ENCODE results near the gene PIAS1. TPM values are rescaled to one million over a fixed set of nuclear protein-coding genes. Genes with fewer than 3 reads are reported as not detected.
"Not testable (repeated sequence)": the region's sequence is repeated elsewhere in the genome, so short reads cannot be mapped to it uniquely, and the experiment has no call there.

Gene PIAS1
- total and polyA plus RNA-seq, 2 donors (not counting 1 experiment from before 2014, with no cell fraction given) = 28.8 to 87.3 TPM

- Mint-ChIP-seq H3K4me3 (no peak overlapping the region), H3K27me3 (peaks cover 4% of the 10 kb centered on the region), H3K4me1 (peaks cover 26% of the 10 kb centered on the region), H3K27ac (no peak overlapping the region), H3K9me3 (ENCODE audit: insufficient read depth) (no peaks in the 10 kb centered on the region)
- H3K4me1 ChIP-seq (ENCODE audit: control insufficient read depth in 2 of 2, insufficient read depth in 2 of 2, low read length in 2 of 2) = peaks cover 14 to 28% of the 10 kb centered on the region in 2 donors
- no peak overlapping the region for H3K4me3 ChIP-seq (ENCODE audit: control extremely low read depth in 1 of 5, extremely low read depth in 1 of 5, insufficient read depth in 1 of 5, low read depth in 2 of 5, low read length in 4 of 5)
- H4K20me1 ChIP-seq (ENCODE audit: control insufficient read depth, insufficient read depth, low read length, poor library complexity, severe bottlenecking) = no peaks in the 10 kb centered on the region
- H2AFZ ChIP-seq (ENCODE audit: insufficient read depth, low read depth, low read length, poor library complexity, severe bottlenecking) = no peak overlapping the region
- no peak overlapping the region for H3K4me2 ChIP-seq (replicated peaks; ENCODE audit: low read depth, low read length, poor library complexity, severe bottlenecking)
- peak; percentile 43 for DNase-seq
- TF ChIP-seq CTCF (IDR thresholded peaks at IDR 0.05) (no peak), EZH2 (IDR thresholded peaks at IDR 0.05; ENCODE audit: borderline replicate concordance, insufficient read depth, low read depth, low read length, poor library complexity, severe bottlenecking) (no peak)
- no peaks in the 10 kb centered on the region for H3K36me3 ChIP-seq (replicated peaks in 1 of 2; ENCODE audit: control extremely low read depth in 1 of 2, control insufficient read depth in 1 of 2, extremely low read depth in 1 of 2, insufficient read depth in 2 of 2, low read length in 1 of 2)
- H3K27ac ChIP-seq (ENCODE audit: low read length in 2 of 2) = no peak overlapping the region
- CTCF ChIA-PET = interaction anchor here (0.7 to 1.2 kb wide), 2 partner anchors 42 to 45 kb away, joined by 3 to 4 read pairs; partner anchors contain the start of gene FEM1B
- WGBS (ENCODE audit: insufficient coverage) = no CpG with 5 or more reads among the region's 6 CpGs
- POLR2A ChIA-PET = no interaction called here
- intact Hi-C loops (cut with micrococcal nuclease) = no loop called here
- peaks cover 31% of the 10 kb centered on the region for H3K79me2 ChIP-seq (ENCODE audit: control insufficient read depth, insufficient read depth, low read length)
- no peak overlapping the region for H3K9ac ChIP-seq (ENCODE audit: low read length)
- no peak for ATAC-seq (ENCODE audit: low read depth)
- peaks cover 0 to 2% (median 0%) of the 10 kb centered on the region in 4 experiments for H3K27me3 ChIP-seq (replicated peaks in 1 of 4; ENCODE audit: control extremely low read depth in 1 of 4, control insufficient read depth in 3 of 4, insufficient read depth in 4 of 4, low read length in 3 of 4)
- H3K9me3 ChIP-seq (ENCODE audit: control extremely low read depth in 1 of 3, control insufficient read depth in 2 of 3, insufficient read depth in 1 of 3, low read length in 2 of 3) = no peaks in the 10 kb centered on the region
These were observed 178.8 kb downstream of the PIAS1 start for GRCh38 chr15:68232937-68233336.

- POLR2A ChIA-PET = no interaction called here
- no peak overlapping the region for H3K4me3 ChIP-seq (ENCODE audit: control extremely low read depth in 1 of 5, extremely low read depth in 1 of 5, insufficient read depth in 1 of 5, low read depth in 2 of 5, low read length in 4 of 5)
- no peak for ATAC-seq (ENCODE audit: low read depth)
- no peak overlapping the region for H3K9ac ChIP-seq (ENCODE audit: low read length)
- TF ChIP-seq CTCF (IDR thresholded peaks at IDR 0.05) (no peak), EZH2 (IDR thresholded peaks at IDR 0.05; ENCODE audit: borderline replicate concordance, insufficient read depth, low read depth, low read length, poor library complexity, severe bottlenecking) (no peak)
- no peak overlapping the region for H3K27ac Mint-ChIP-seq
- no peak overlapping the region for H3K4me2 ChIP-seq (replicated peaks; ENCODE audit: low read depth, low read length, poor library complexity, severe bottlenecking)
- H3K27me3 ChIP-seq (replicated peaks in 1 of 4; ENCODE audit: control extremely low read depth in 1 of 4, control insufficient read depth in 3 of 4, insufficient read depth in 4 of 4, low read length in 3 of 4) = peaks cover 0 to 2% (median 0%) of the 10 kb centered on the region in 4 experiments
- peaks cover 16% of the 10 kb centered on the region for H3K4me1 Mint-ChIP-seq
- no peaks in the 10 kb centered on the region for H3K9me3 Mint-ChIP-seq (ENCODE audit: insufficient read depth)
- CTCF ChIA-PET = no interaction called here
- no peak overlapping the region for H3K27ac ChIP-seq (ENCODE audit: low read length in 2 of 2)
- no peak overlapping the region for H3K4me3 Mint-ChIP-seq
- H3K27me3 Mint-ChIP-seq = peaks cover 4% of the 10 kb centered on the region
- H3K4me1 ChIP-seq (ENCODE audit: control insufficient read depth in 2 of 2, insufficient read depth in 2 of 2, low read length in 2 of 2) = peaks cover 5 to 17% of the 10 kb centered on the region in 2 donors
- no peaks in the 10 kb centered on the region for H3K36me3 ChIP-seq (replicated peaks in 1 of 2; ENCODE audit: control extremely low read depth in 1 of 2, control insufficient read depth in 1 of 2, extremely low read depth in 1 of 2, insufficient read depth in 2 of 2, low read length in 1 of 2)
- intact Hi-C loops (cut with micrococcal nuclease) = no loop called here
- H3K79me2 ChIP-seq (ENCODE audit: control insufficient read depth, insufficient read depth, low read length) = peaks cover 20% of the 10 kb centered on the region
- no peaks in the 10 kb centered on the region for H4K20me1 ChIP-seq (ENCODE audit: control insufficient read depth, insufficient read depth, low read length, poor library complexity, severe bottlenecking)
- DNase-seq = no peak
- H2AFZ ChIP-seq (ENCODE audit: insufficient read depth, low read depth, low read length, poor library complexity, severe bottlenecking) = no peak overlapping the region
- H3K9me3 ChIP-seq (ENCODE audit: control extremely low read depth in 1 of 3, control insufficient read depth in 2 of 3, insufficient read depth in 1 of 3, low read length in 2 of 3) = no peaks in the 10 kb centered on the region
- WGBS (ENCODE audit: insufficient coverage) = 92% methylated on average over 4 of the region's 6 CpGs
These were observed 179.9 kb downstream of the PIAS1 start for GRCh38 chr15:68234060-68234459.

- H3K36me3 ChIP-seq (replicated peaks in 1 of 2; ENCODE audit: control extremely low read depth in 1 of 2, control insufficient read depth in 1 of 2, extremely low read depth in 1 of 2, insufficient read depth in 2 of 2, low read length in 1 of 2); H3K27me3 ChIP-seq (replicated peaks in 1 of 4; ENCODE audit: control extremely low read depth in 1 of 4, control insufficient read depth in 3 of 4, insufficient read depth in 4 of 4, low read length in 3 of 4); H3K27me3 Mint-ChIP-seq; H3K4me2 ChIP-seq (replicated peaks; ENCODE audit: low read depth, low read length, poor library complexity, severe bottlenecking); H3K9me3 ChIP-seq (ENCODE audit: control extremely low read depth in 1 of 3, control insufficient read depth in 2 of 3, insufficient read depth in 1 of 3, low read length in 2 of 3); POLR2A ChIA-PET; DNase-seq; H3K4me3 ChIP-seq (ENCODE audit: control extremely low read depth in 1 of 5, extremely low read depth in 1 of 5, insufficient read depth in 1 of 5, low read depth in 2 of 5, low read length in 4 of 5); H3K27ac ChIP-seq (ENCODE audit: low read length in 2 of 2); H4K20me1 ChIP-seq (ENCODE audit: control insufficient read depth, insufficient read depth, low read length, poor library complexity, severe bottlenecking); H3K27ac Mint-ChIP-seq; H2AFZ ChIP-seq (ENCODE audit: insufficient read depth, low read depth, low read length, poor library complexity, severe bottlenecking); H3K4me3 Mint-ChIP-seq; H3K9ac ChIP-seq (ENCODE audit: low read length); H3K9me3 Mint-ChIP-seq (ENCODE audit: insufficient read depth); intact Hi-C loops (cut with micrococcal nuclease); ATAC-seq (ENCODE audit: low read depth): not testable (repeated sequence)
- H3K4me1 ChIP-seq (ENCODE audit: control insufficient read depth in 2 of 2, insufficient read depth in 2 of 2, low read length in 2 of 2) = peaks cover 5 to 17% of the 10 kb centered on the region in 2 donors
- peaks cover 19% of the 10 kb centered on the region for H3K79me2 ChIP-seq (ENCODE audit: control insufficient read depth, insufficient read depth, low read length)
- H3K4me1 Mint-ChIP-seq = peaks cover 16% of the 10 kb centered on the region
- CTCF ChIA-PET = interaction anchor here (1.2 kb wide), 1 partner anchor 18 kb away, joined by 4 read pairs; no protein-coding TSS in a partner anchor
- 98% methylated on average over 6 of the region's 9 CpGs for WGBS (ENCODE audit: insufficient coverage)
These were observed 180.4 kb downstream of the PIAS1 start for GRCh38 chr15:68234520-68234919.
